Limb (tissue), 2 donors: ENCODE results near the gene ZDHHC16.
A peak's percentile ranks its signal among the peaks of the same experiment; 100 is the strongest.
"Not testable (repeated sequence)": the region's sequence is repeated elsewhere in the genome, so short reads cannot be mapped to it uniquely, and the experiment has no call there.

Source experiments
- DNase-seq, 2 donors: peaks; one replicate each; pipeline ENCODE4 v3.0.0-alpha.2; 2016; ENCODE audit errors: extremely low spot score in 2 of 2

The ZDHHC16 gene

DNA sequence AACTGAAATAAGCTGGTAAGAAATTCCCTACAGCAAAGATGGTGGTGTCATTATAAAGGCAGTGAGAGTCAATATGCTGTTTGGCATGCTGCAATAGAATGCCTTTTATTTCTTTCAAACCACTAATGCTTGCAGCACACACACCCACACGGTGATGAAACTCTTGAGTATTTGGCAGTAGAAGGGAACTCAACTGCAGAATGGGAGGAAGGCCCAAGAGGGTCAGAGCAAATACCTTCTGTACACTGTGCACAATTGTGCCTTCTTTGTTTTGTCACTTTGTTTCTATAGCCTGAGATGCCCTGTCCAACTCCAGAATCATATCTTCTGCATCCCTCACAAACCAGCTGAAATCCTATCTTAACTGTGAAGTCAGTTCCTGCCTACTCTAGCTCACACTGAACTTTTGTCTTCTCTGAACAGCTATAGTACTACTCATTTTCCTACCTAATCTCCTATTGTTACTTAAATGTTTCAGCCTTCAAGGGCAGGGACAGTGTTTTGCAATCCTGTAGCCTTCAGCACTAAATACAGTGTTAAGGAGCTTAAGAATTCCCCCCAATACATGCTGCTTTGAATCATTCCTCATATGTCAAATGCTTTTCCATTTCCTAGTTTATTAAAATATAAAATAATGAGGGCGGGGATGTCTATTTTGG, 30.1 kb downstream of the ZDHHC16 start:
- no peak for DNase-seq

- DNase-seq: not testable (repeated sequence)
Measured at GRCh38 chr10:97479410-97479809, 33.4 kb downstream of the ZDHHC16 start.

DNA sequence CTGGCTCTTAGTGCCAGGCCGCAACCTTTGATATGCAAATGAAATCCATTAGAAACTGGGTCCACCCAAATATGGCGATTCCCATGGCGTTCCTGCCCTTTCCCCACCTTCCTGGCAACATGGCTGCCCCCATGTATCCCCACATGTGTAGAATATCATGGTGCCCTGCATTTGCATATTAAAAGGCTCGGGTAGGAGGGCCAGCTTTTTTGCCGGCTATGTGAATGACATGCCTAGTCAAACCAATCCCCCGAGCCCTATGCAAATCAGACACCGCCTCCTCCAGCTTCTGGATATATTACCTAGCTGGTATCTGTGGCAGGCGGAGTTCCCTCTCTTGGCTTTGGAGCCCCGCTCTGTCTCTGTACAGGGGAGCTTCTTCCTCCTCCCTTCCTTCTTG, 34.0 kb downstream of the ZDHHC16 start:
- no peak for DNase-seq

DNA sequence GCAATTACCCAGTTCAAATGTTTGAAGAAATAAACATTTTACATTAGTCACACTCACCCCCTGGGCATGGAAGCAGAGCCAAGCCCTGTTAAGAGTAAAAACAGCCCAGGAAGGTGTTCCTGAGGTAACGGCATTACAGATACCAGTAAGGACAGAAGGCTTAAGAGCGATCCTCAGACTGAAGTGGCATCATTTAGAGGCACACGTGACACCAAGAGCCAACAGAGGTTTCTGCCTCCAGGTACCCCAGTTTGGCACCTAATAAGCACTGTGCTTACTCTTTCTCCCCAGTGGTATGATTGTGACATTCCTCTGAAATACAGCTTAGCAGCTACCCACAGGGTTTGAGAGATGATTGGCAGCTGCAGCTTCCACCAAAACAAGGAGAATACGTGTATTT, 35.1 kb downstream of the ZDHHC16 start:
- DNase-seq: no peak

DNA sequence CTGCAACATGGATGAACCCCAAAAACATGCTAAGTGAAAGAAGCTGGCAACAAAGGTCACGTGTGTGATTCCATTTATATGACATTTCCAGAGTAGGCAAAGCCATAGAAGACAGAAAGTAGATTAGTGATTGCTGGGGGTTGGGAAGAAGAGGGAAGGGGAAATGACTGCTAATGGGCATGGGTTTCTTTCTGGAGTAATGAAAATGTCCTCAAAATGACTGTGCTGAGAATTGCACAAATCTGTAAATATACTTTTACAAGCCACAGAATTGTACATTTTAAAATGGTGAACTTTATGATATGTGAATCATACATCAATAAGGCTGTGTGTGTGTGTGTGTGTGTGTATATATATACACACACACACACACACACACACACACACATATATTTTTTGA, 36.4 kb downstream of the ZDHHC16 start:
- no peak for DNase-seq

DNA sequence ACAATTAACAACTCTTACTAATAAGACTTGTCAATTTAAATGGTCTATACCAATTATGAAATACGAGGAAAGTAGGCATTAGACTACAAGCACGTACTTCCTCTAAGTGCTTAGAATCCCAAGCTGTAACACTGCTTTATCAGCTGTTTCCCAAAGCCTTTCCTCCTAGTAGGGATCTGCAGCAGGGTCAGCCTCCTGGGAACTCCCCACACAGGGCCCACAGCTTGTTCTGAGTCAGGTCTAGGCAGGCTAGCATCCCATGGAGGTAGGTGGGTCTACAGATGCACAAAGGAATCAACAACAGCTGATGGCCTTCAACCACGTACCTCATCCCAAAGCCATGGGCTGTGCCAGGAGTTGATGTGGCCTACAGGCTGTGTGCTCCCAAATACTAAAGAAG, 37.5 kb downstream of the ZDHHC16 start:
- no peak for DNase-seq

DNA sequence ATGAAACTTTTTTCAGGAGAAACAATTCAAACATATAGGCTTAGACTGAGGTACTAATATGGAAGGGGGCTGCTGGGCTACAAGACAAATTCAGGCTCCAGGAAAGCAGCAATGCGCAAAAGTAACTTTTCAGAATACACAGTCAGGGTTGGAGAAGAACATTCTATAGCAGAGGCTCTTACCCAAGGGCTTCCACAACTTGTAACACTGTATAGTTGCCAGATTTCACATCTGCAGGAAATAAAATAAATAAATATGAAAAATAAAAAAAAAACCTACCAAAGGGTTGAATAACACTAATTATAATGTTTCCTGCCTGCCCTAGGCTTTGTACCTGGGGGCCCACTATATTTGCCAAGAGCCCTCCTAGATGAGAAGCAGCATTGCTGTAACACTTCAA, 37.9 kb downstream of the ZDHHC16 start:
- no peak for DNase-seq

DNA sequence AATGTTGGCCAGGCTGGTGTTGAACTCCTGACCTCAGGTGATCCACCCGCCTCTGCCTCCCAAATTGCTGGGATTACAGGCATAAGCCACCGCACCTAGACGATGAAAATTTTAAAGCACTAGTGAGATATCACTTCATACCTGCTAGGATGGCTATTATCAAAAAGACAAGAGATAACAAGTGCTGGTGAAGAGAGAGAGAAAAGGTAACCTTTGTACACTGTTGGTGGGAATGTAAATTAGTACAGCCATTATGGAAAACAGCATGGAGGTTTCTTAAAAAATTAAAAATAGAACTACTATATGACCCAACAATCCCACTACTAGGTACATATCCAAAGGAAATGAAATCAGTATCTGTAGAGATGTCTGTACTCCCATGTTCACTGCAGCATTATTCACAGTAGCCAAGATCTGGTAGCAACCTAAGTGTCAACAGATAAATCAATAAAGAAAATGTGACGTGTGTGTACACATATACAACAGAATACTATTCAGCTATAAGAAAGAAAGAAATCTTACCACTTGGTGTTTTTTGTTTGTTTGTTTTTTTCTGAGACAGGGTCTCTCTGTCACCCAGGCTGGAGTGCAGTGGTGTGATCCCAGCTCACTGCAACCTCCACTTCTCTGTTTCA, 39.8 kb downstream of the ZDHHC16 start:
- no peak for DNase-seq

GRCh38 chr10:97490592-97490991, 44.6 kb downstream of the ZDHHC16 start:
- DNase-seq: no peak

- no peak for DNase-seq
Measured at GRCh38 chr10:97494151-97494550, 48.2 kb downstream of the ZDHHC16 start.

- no peak for DNase-seq
Measured at GRCh38 chr10:97494863-97495506, 49.0 kb downstream of the ZDHHC16 start.

GRCh38 chr10:97497572-97498075, 51.6 kb downstream of the ZDHHC16 start:
- peak; percentile 50 to 75 for DNase-seq

- peak; percentile 99 to 100 for DNase-seq
Measured at GRCh38 chr10:97498076-97498840, 52.3 kb downstream of the ZDHHC16 start, which contains the start of gene MMS19. TSS of gene MMS19 (minus strand) at chr10:97498422. CDS start at chr10:97498384, 38 bp downstream.

- no peak for DNase-seq
Measured at GRCh38 chr10:97498841-97499560, 53.0 kb downstream of the ZDHHC16 start, which contains the start of gene UBTD1. TSS of gene UBTD1 (plus strand) at chr10:97498924. CDS start at chr10:97499204, 280 bp downstream.

DNA sequence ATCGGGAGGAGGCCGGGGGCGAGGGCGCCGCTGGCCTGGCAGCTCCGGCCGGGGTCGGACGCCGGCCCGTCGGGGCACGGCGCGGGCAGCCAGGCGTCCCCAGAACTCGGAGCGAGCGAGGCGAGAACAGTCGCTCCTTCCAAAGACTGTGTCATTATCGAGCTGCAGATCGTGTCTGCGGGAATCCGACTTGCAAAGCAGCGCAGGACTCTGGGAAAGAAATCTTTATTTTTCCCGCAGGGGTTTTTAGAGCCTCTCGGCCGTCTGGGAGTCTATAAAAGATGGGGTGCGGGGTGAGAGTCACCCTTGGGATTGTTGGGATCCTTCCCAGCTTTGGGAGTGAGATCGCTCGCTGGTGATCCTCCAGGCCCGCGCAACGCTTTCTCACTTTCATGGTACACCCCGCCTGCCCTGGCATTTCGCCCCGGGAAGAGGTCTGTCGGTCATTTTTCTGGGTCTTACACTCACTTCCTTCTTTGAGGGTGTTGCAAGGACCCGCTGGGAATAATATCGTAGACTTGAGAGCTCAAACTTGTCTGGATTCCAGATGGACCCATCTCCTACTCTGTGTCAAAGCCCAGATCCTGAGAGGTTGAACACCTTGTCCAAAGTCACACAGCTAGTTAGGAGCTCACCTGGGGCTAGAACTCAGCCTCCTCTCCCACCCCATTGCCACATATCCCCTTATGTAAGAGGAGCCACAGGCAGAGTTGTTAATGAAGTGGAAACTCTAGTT, 53.8 kb downstream of the ZDHHC16 start:
- peak in 1 of 2 donors; percentile 73 for DNase-seq

DNA sequence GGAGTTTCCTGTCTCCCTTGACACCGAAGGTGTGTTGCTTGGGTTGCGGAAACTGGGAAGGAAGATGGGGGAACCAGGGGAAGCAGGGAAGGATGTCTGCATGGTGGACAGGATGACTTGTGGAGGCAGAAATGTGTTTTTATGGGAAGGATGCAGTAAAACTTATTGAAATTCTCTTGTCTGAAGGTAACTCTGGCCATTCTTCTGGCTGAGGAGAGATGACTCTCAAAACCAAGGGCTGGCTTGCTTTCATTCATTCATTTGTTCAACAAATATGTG, 54.3 kb downstream of the ZDHHC16 start:
- DNase-seq: no peak

DNA sequence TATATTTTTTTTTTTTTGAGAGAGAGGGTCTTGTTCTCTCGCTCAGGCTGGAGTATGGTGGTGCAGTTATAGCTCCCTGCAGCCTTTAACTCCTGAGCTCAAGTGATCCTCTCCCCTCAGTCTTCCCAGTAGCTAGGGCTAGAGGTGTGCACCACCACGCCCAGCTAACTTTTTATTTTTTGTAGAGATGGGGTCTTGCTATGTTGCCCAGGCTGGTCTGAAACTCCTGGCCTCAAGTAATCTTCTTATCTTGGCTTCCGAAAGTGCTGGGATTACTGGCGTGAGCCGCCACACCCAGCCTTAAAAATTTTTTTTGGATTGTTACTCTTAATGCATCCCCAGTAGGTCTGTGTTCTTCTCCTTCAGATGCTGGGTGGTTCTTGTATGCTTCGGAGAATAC, 56.9 kb downstream of the ZDHHC16 start:
- DNase-seq: no peak

- no peak for DNase-seq
Measured at GRCh38 chr10:97503406-97503805, 57.4 kb downstream of the ZDHHC16 start.

GRCh38 chr10:97505152-97505551, 59.2 kb downstream of the ZDHHC16 start:
- DNase-seq: no peak

DNA sequence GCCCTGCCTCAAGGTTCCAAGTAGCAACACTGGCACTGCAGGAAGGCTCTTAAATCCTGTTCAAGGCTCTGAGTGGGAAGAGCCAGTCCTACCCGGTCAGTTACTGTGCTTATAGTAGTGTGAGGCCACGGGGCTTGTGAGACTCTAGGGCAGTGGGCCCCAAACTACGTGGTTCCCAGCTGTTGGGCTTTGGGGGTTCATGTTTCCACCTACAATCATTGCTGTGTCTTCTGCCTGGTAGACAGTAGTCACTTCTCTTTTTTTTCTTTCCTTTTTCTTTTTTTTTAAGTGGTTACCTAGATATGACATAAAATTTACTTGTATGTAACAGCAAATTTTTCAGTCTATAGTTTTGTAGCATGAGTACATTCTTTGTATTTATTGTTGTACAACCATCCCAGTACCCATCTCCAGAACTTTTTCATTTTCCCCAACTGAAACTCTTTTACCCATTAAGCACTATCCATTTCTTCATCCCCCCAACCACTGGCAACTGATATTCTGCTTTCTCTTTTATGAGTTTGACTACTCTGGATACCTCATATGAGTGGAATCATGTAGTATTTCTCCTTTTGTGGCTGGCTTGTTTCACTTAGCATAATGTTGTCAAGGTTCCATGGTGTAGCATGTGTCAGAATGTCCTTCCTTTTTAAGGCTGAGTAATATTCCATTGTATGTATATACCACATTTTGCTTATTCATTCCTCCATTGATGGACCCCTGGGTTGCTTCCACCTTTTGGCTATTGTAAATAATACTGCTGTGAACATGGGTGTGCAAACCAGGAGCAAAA, 60.4 kb downstream of the ZDHHC16 start:
- DNase-seq: no peak
